Glomerular visceral epithelial cell (primary cell): ENCODE data around the gene YPEL5.
A peak's percentile ranks its signal among the peaks of the same experiment; 100 is the strongest.
"Not testable (repeated sequence)": the region's sequence is repeated elsewhere in the genome, so short reads cannot be mapped to it uniquely, and the experiment has no call there.

Experiments
- DNase-seq: peaks from one replicate; pipeline ENCODE4 v3.0.0-alpha.2; 2016; ENCODE audit errors: extremely low spot score

YPEL5 gene

GRCh38 chr2:30136764-30137444 is 9.9 kb upstream of the YPEL5 start:
- DNase-seq: no peak

- no peak for DNase-seq
Observed at GRCh38 chr2:30139131-30139870, 7.5 kb upstream of the YPEL5 start.

GRCh38 chr2:30141136-30141535 is 5.7 kb upstream of the YPEL5 start:
- DNase-seq: no peak

- DNase-seq: no peak
Observed at GRCh38 chr2:30144260-30144659, 2.5 kb upstream of the YPEL5 start.

GRCh38 chr2:30144951-30145350 is 1.9 kb upstream of the YPEL5 start:
- not testable (repeated sequence) for DNase-seq

- no peak for DNase-seq
Observed at GRCh38 chr2:30145826-30146336, 926 bp upstream of the YPEL5 start.

- no peak for DNase-seq
Observed at GRCh38 chr2:30147196-30147714, 448 bp downstream of the YPEL5 start.

GRCh38 chr2:30147715-30148610 is 1.2 kb downstream of the YPEL5 start:
- peak; percentile 65 for DNase-seq

- DNase-seq: no peak
Observed at GRCh38 chr2:30148850-30149249, 2.0 kb downstream of the YPEL5 start.

GRCh38 chr2:30149513-30149912 is 2.7 kb downstream of the YPEL5 start:
- no peak for DNase-seq

GRCh38 chr2:30149976-30150375 is 3.2 kb downstream of the YPEL5 start:
- no peak for DNase-seq

- no peak for DNase-seq
Observed at GRCh38 chr2:30150786-30151185, 4.0 kb downstream of the YPEL5 start.

- no peak for DNase-seq
Observed at GRCh38 chr2:30152385-30152784, 5.6 kb downstream of the YPEL5 start.

GRCh38 chr2:30155202-30155601 is 8.4 kb downstream of the YPEL5 start:
- no peak for DNase-seq

GRCh38 chr2:30155889-30156658 is 9.3 kb downstream of the YPEL5 start:
- no peak for DNase-seq

GRCh38 chr2:30157616-30158015 is 10.8 kb downstream of the YPEL5 start:
- no peak for DNase-seq

GRCh38 chr2:30159766-30160165 is 13.0 kb downstream of the YPEL5 start:
- DNase-seq: no peak

- no peak for DNase-seq
Observed at GRCh38 chr2:30161929-30162706, 15.3 kb downstream of the YPEL5 start.

GRCh38 chr2:30162806-30163205 is 16.0 kb downstream of the YPEL5 start:
- no peak for DNase-seq

GRCh38 chr2:30164131-30164925 is 17.5 kb downstream of the YPEL5 start:
- DNase-seq: no peak
